ENCODE data around the gene PDZK1IP1.

PDZK1IP1 gene, protein sequence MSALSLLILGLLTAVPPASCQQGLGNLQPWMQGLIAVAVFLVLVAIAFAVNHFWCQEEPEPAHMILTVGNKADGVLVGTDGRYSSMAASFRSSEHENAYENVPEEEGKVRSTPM

GRCh38 chr1:47189844-47190508 lies at the start of gene PDZK1IP1:
PDZK1IP1 (minus strand) TSS chr1:47190036; CDS start chr1:47189932, 104 bp downstream.
- no peak for DNase-seq (ENCODE audit: low read depth)

- no peak for DNase-seq (ENCODE audit: low read depth)
These were observed 49.2 kb upstream of the PDZK1IP1 start for GRCh38 chr1:47238935-47239592.

DNA sequence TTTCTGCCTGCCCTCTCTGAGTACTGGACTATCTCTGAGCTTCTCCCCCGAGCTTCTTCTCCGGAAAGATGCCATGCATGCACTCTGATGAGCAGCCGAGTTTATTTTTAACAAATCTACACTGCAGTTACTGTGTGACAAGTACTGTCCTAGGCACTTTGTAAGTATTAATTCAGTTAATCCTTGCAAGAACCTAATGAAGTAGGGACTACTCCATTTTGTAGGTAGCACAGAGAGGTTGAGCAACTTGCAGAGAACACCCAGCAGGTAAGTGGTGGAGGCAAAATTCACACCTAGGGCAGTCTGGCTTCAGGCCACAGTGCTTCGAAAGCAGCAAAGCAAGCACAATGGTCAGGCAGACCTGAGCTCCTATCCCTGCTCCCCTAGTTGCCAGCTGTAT lies 46.0 kb upstream of the PDZK1IP1 start:
- DNase-seq (ENCODE audit: low read depth): no peak

DNA sequence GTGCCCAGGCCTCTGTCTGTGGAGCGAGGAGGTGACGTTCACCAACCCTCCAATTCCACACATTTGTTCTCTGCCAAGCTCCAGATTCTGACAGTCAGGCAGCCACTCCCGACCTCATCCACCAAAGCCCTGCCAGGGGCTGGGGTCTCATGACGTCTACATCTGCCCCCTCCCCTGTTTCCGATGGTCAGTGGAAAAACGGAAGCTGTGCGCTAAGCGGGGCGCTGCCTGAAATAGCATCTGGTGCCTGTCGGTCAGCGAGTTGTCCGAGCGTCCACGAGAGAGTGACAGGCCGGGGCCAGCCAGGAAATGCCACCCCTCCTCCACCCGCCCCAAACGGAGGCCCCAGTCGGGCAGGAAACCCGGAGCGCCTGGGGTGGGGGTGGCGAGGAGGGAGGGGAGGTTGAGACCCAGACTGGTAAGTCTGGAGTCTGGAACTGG lies 45.4 kb upstream of the PDZK1IP1 start:
- DNase-seq (ENCODE audit: low read depth): no peak

DNA sequence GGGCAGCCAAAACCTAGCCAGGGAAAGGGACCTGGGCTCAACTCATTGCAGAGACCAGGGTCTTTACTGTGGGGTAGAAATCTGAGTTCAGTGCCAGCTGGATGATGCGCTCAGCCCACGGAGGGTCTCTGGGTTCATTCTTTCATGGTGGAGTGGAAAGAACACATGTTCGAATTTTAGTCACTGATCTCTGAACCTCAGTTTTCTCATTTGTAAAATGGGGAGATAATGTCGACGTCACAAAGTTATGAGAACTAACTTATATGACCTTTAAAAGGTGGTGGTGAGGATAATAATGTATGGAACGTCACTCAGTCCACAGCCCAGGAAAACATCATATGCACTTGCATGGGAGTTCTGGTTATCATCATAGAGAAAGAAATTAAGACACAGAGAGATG lies 43.4 kb upstream of the PDZK1IP1 start:
- no peak for DNase-seq (ENCODE audit: low read depth)

GRCh38 chr1:47232187-47232874 lies 42.5 kb upstream of the PDZK1IP1 start, which contains the start of gene TAL1:
TAL1 (minus strand) TSS chr1:47232225; CDS start chr1:47225888, 6,337 bp downstream.
- DNase-seq (ENCODE audit: low read depth): no peak

DNA sequence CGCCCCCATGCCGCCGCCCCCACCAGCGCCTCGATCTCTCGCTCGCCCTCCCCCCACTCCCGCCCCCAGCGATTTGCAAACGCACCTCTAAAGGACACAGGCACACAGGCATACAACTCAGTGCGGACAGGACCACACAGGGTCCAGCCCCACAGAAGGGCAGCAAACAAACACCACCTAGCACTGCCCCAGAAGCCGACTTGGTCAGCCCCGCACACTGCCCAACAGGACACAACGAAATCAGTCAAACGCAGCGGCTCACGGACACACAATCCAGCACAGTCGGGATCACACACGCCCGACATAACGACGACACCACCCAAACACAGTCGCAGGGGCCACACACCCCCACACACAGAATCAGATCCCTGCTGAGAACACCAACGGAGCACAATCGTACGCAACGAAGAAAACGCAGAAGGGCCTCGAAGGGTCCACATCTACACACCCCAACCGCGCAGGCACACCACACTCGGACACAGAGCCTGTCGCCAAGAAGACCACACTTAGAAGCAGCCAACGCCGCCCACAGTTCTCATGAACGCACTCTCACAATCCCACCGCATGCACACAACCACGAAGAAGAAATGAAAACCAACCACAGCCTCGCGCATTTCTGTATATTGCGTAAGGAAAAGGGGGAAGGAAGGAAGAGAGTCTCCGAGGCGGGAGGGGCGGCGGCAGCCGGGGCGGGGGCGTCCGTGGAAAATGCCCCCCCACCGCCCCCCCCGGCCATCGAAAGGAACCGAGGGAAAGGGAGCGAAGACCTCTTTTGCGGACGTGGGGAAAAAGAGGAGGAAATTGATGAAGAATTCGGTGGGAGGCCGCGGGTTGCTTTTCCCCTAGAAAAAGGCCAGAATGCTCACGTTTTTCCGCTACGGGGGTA lies 41.7 kb upstream of the PDZK1IP1 start:
- no peak for DNase-seq (ENCODE audit: low read depth)

DNA sequence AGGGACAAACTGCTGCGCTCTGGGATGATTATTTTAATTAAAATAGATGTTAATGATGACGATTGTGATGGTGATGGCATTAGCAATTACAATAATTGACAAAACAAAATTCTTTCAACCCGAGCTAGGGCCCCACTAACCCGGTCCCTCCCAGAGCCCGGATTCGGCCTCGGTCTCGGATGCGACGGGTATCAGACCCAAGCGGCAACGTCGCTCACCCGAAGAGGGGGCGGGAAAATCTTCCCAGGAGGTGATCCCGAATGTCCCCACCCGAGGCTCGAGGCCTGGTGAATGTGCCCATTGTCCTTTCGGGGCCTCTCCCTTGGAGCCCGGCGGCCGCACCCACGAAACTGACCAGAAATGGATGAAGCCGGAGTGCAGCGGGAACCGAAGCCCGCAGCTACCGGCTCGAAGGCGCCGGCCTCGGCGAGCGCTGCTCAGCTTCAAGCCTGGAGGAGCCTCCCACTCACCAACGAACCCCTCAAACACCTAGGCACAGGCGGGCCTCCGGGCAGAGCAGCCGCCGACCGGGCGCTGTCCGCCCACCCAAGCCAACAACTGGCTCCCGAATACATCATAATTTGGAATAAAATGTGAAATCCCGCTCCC lies 41.0 kb upstream of the PDZK1IP1 start:
- no peak for DNase-seq (ENCODE audit: low read depth)

- DNase-seq (ENCODE audit: low read depth): no peak
These were observed 40.3 kb upstream of the PDZK1IP1 start for GRCh38 chr1:47229886-47230691.

- no peak for DNase-seq (ENCODE audit: low read depth)
These were observed 39.4 kb upstream of the PDZK1IP1 start for GRCh38 chr1:47229031-47229885.

GRCh38 chr1:47228644-47229030 lies 38.8 kb upstream of the PDZK1IP1 start:
- no peak for DNase-seq (ENCODE audit: low read depth)

DNA sequence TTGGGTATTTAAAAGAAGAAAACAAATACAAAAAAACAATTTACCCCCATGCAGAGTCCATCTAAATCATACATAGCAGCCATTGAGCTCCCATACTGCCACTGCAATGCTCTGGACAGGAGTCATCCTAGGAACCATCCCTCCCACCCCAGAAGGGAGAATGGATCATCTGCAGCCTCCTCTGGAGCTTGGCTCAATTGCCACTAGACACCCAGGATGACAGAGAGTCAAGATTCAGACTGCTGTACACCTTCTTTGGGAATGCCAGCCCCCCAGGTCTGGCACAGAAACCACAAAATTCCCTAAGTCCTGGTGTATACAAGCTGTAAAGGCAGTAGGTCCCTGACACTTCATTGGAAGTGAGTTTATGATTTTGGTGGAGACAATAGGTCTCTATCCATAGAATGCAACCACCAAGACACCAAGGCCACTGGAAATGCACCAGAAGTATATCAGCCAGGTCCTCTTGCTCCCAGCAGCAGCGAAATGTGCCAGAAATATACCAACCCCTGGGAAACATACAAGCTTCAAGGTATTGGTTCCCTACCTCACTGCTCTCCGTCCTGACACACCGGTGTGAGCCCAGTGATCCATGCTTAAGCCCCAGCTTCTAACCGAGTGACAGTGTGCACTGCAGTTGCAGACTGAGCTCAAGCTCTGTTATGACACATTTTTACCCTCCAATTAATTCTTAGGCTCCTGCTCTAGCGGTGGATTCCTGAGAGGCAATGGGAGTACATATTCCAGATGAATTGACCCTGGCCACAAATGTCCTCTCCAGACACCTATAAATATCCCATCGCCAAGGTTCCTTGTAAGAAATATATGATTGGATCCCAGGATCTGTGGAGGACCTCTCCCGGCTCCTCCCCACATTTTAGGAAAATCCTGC lies 37.8 kb upstream of the PDZK1IP1 start:
- no peak for DNase-seq (ENCODE audit: low read depth)

- no peak for DNase-seq (ENCODE audit: low read depth)
These were observed 37.0 kb upstream of the PDZK1IP1 start for GRCh38 chr1:47226839-47227215.

DNA sequence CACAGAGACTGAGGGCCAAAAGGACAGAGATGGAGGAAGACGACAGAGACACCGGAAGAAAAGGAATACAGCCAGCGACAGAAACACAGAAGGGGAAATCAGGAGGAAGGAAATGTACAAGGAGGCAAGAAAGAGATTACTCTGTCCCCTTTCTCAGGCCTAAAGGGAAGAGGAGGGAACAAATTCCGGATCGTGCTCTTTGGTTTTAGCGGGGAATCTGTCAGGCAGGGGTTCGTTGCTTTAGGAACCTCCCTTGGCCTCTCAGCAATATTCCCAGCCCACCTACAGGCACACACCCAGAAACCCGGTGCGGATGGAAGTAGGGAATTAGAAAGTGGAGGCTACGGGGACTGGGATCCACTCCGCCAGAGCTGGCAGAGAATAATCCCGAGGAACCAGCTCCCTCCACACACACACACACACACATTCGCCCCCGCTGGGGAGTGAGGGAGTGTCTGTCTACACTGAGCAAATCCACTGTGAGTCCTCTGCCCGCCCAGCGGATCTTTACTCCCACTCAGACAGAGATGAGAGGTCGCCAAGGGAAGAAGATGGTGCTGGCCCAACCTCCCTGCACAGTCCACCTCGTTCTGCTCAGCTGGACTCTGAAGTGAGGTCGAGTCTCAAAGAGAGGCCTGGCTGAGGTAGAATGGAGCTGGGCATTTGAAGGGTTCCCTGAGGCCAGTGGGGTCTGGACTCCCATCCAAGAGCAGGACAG lies 36.4 kb upstream of the PDZK1IP1 start:
- DNase-seq (ENCODE audit: low read depth): no peak

GRCh38 chr1:47225430-47226100 lies 35.7 kb upstream of the PDZK1IP1 start:
- DNase-seq (ENCODE audit: low read depth): no peak

- no peak for DNase-seq (ENCODE audit: low read depth)
These were observed 35.0 kb upstream of the PDZK1IP1 start for GRCh38 chr1:47224676-47225399.

Measured in non-pigmented ciliary epithelial cell (primary cell).